Gastroesophageal sphincter (tissue), 4 donors: ENCODE measurements around the gene HHIP. TPM values are rescaled to one million over a fixed set of nuclear protein-coding genes. Genes with fewer than 3 reads are reported as not detected.

Experiments
- ATAC-seq: fragments of 150-250 bp; one replicate; pipeline ENCODE4 v1.9.1; 2016; ENCODE audit warnings: mild to moderate bottlenecking, moderate library complexity
- H3K27ac ChIP-seq, 4 donors: fragments of 200-600 bp; sonication (generic) in 3 of 4; 1 replicate in 3 of 4; 2 replicates in 1 of 4; pipeline ENCODE4 v1.5.1; 2016 to 2019
- H3K27me3 ChIP-seq: fragments of 200-600 bp; sonication (generic); one replicate; pipeline ENCODE4 v1.5.1; 2019
- H3K36me3 ChIP-seq, 2 donors: fragments of 200-600 bp; sonication (generic); one replicate each; pipeline ENCODE4 v1.5.1; 2019; ENCODE audit warnings: control low read depth in 1 of 2
- H3K4me1 ChIP-seq, 3 donors: fragments of 200-600 bp; sonication (generic); 1 replicate in 2 of 3; 2 replicates in 1 of 3; pipeline ENCODE4 v1.5.1; 2016 to 2019; ENCODE audit warnings: control low read depth in 2 of 3
- H3K4me3 ChIP-seq, 2 donors: fragments of 200-600 bp; sonication (generic); one replicate each; pipeline ENCODE4 v1.5.1; 2019; ENCODE audit warnings: mild to moderate bottlenecking in 1 of 2, moderate library complexity in 1 of 2
- H3K9me3 ChIP-seq, 3 donors: fragments of 200-600 bp; sonication (generic); one replicate each; pipeline ENCODE4 v1.5.1; 2017 to 2019; ENCODE audit warnings: control low read depth in 2 of 3
- EP300 ChIP-seq: sonication (generic); formaldehyde crosslinking; IDR thresholded peaks from one replicate; pipeline ENCODE4 v1.6.1; 2017; ENCODE audit warnings: antibody characterized with exemption, mild to moderate bottlenecking
- POLR2A ChIP-seq, 2 donors: fragments of 450-650 bp; IDR thresholded peaks; one replicate each; pipeline ENCODE4 v1.6.1; 2017; ENCODE audit warnings: antibody characterized with exemption in 2 of 2, mild to moderate bottlenecking in 2 of 2, moderate library complexity in 1 of 2
- POLR2AphosphoS5 ChIP-seq: sonication (generic); formaldehyde crosslinking; IDR thresholded peaks from one replicate; pipeline ENCODE4 v1.6.1; 2017; ENCODE audit warnings: antibody characterized with exemption
- WGBS, 2 donors: methylation state at CpG; one replicate each; pipeline ENCODE4 v1.1.5; 2018; ENCODE audit warnings: low coverage in 1 of 2; 5-methylcytosine and 5-hydroxymethylcytosine counted together
- total RNA-seq, 4 donors: library from RNA; depleted of rRNA; stranded (reverse); fragments of >200 nt; gene quantifications; one replicate each; pipeline ENCODE4 v1.1.0, GENCODE V29; 2016
- TF ChIP-seq, protein P1 (sequence below), 4 experiments: fragments of 200-600 bp in 2 of 4; fragments of 450-650 bp in 2 of 4; sonication (generic) in 1 of 4; IDR thresholded peaks; one replicate each; pipeline ENCODE4 v1.5.1; 2017 to 2019; ENCODE audit warnings: antibody characterized with exemption in 4 of 4, mild to moderate bottlenecking in 2 of 4, moderate library complexity in 2 of 4

HHIP gene
- under 1 TPM in 3 of 4 donors, not detected in 1; 0.10 to 0.54 (median 0.19) TPM for total RNA-seq

DNA sequence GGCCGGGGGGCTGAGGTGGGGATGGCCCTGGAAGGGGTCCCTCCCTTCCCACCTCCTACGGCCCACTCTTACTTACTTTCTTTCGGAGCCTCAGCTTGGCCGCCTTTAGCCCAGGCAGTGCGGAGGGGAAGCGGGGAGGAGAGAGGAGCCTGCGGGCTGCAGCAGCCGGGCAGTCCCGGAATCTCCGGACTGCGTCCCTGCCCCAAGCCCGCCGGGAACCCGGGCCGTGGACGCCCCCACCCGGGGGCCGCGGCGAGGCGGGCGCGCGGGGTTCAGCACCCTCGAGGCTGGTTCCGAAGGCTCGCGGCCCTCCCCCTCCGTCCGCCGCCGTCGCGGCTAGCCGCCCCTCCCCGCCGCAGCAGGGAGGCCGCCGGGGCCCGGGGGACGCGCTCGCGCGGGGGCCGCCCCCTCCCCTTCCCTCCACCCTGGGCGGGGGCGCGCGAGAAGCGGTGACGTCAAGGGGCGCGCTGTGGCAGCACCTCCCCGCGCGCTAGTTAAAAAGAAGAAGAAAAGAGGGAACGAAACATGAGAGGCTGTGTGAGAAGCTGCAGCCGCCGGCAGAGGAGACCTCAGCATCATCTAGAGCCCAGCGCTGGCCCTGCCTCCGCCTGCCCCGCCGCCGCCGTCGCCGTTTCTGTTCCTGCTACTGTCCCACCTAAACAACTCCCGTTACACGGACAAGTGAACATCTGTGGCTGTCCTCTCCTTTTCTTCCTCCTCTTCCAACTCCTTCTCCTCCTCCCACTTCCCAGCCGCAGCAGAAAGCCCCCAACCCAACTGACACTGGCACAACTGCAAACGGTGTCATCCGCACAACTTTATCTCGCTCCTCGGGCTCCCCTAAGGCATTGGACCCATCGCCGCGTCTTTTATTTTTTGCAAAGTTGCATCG is at the start of gene HHIP:
Gene HHIP (plus strand): TSS at position 526 of the 892 bp plus-strand sequence. CDS start 520 bp downstream, outside the sequence.
- H3K4me3 ChIP-seq = peak within 1 kb of the TSS; percentile 15 to 62
- WGBS, 2 donors = 0% methylated on average over 3 to 21 of the region's 79 CpGs
- H3K9me3 ChIP-seq = no peaks in the 10 kb centered on the region
- no peak for TF ChIP-seq POLR2A (IDR thresholded peaks at IDR 0.05)
- no peak for TF ChIP-seq POLR2AphosphoS5
- TF ChIP-seq EP300 = no peak
- TF ChIP-seq, protein P1, sequence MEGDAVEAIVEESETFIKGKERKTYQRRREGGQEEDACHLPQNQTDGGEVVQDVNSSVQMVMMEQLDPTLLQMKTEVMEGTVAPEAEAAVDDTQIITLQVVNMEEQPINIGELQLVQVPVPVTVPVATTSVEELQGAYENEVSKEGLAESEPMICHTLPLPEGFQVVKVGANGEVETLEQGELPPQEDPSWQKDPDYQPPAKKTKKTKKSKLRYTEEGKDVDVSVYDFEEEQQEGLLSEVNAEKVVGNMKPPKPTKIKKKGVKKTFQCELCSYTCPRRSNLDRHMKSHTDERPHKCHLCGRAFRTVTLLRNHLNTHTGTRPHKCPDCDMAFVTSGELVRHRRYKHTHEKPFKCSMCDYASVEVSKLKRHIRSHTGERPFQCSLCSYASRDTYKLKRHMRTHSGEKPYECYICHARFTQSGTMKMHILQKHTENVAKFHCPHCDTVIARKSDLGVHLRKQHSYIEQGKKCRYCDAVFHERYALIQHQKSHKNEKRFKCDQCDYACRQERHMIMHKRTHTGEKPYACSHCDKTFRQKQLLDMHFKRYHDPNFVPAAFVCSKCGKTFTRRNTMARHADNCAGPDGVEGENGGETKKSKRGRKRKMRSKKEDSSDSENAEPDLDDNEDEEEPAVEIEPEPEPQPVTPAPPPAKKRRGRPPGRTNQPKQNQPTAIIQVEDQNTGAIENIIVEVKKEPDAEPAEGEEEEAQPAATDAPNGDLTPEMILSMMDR (IDR thresholded peaks at IDR 0.05) = no peak
- ATAC-seq = peak; percentile 73
- peak within 1 kb of the TSS in 1 of 4 donors; percentile 27 for H3K27ac ChIP-seq
- no peaks in the 10 kb centered on the region for H3K36me3 ChIP-seq
- H3K4me1 ChIP-seq = peaks cover 0 to 22% (median 9%) of the 10 kb centered on the region in 3 donors
- H3K27me3 ChIP-seq = peaks cover 54% of the 10 kb centered on the region

DNA sequence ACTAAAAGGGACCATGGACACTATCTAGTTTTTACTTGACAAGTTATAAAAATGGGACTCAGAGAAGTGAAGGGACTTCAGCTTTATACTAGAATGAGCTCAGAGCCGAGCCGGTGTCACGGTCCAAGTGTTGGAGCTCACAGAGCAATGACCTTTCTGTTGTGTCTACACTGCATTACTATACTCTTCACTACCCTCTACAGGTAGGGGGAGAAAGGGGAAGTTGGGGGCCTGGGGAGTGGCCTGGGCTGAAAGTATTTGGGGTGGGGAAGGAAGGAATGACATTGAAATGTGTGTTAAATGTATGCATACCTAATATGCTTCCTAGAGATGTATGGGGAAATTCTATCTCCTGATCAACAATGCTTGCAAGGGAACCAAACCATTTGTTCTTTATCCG is 48.8 kb upstream of the HHIP start:
- Histone ChIP-seq H3K9me3 (no peaks in the 10 kb centered on the region), H3K36me3 (no peaks in the 10 kb centered on the region), H3K27ac (no peak overlapping the region), H3K4me3 (no peak overlapping the region), H3K27me3 (no peaks in the 10 kb centered on the region), H3K4me1 (no peaks in the 10 kb centered on the region)
- ATAC-seq = no peak
- WGBS, 2 donors = 96 to 100% methylated on average over 4 of the region's 4 CpGs
- no peak for TF ChIP-seq POLR2AphosphoS5

GRCh38 chr4:144599621-144600020 is 46.3 kb upstream of the HHIP start:
- 8 to 38% methylated on average over 1 of the region's 1 CpG for WGBS, 2 donors
- no peaks in the 10 kb centered on the region for H3K36me3 ChIP-seq
- H3K27ac ChIP-seq = no peak overlapping the region
- ATAC-seq = no peak
- H3K9me3 ChIP-seq = peaks cover 0 to 8% (median 0%) of the 10 kb centered on the region in 3 donors
- TF ChIP-seq EP300 (no peak), POLR2A (IDR thresholded peaks at IDR 0.05) (no peak), POLR2AphosphoS5 (no peak)
- TF ChIP-seq, protein P1 (IDR thresholded peaks at IDR 0.05) = no peak
- no peak overlapping the region for H3K4me3 ChIP-seq
- no peaks in the 10 kb centered on the region for H3K27me3 ChIP-seq
- H3K4me1 ChIP-seq = no peaks in the 10 kb centered on the region

GRCh38 chr4:144611850-144612249 is 34.1 kb upstream of the HHIP start:
- H3K4me1 ChIP-seq = no peaks in the 10 kb centered on the region
- H3K27ac ChIP-seq = no peak overlapping the region
- no peaks in the 10 kb centered on the region for H3K36me3 ChIP-seq
- H3K27me3 ChIP-seq = no peaks in the 10 kb centered on the region
- no peak for ATAC-seq
- no peak overlapping the region for H3K4me3 ChIP-seq
- TF ChIP-seq POLR2AphosphoS5 (no peak), POLR2A (IDR thresholded peaks at IDR 0.05) (no peak), EP300 (no peak)
- TF ChIP-seq, protein P1 (IDR thresholded peaks at IDR 0.05) = no peak
- no peaks in the 10 kb centered on the region for H3K9me3 ChIP-seq

- Histone ChIP-seq H3K36me3 (no peaks in the 10 kb centered on the region), H3K27ac (no peak overlapping the region), H3K4me3 (no peak overlapping the region), H3K9me3 (no peaks in the 10 kb centered on the region), H3K4me1 (no peaks in the 10 kb centered on the region), H3K27me3 (no peaks in the 10 kb centered on the region)
- TF ChIP-seq, protein P1 (IDR thresholded peaks at IDR 0.05) = no peak
- TF ChIP-seq POLR2A (IDR thresholded peaks at IDR 0.05) (no peak), POLR2AphosphoS5 (no peak), EP300 (no peak)
- ATAC-seq = no peak
- 60 to 63% methylated on average over 3 of the region's 3 CpGs for WGBS, 2 donors
Measured at GRCh38 chr4:144614850-144615585, 30.9 kb upstream of the HHIP start.
